BJ (cell line): ENCODE measurements around the gene GATA5. TPM values are rescaled to one million over a fixed set of nuclear protein-coding genes. Genes with fewer than 3 reads are reported as not detected.

Experiments
- CTCF ChIA-PET: fragments of 350-600 bp; formaldehyde crosslinking; extraction: SDS; loops from one replicate; lab custom pipeline; 2021; ENCODE audit warnings: antibody characterized with exemption, inconsistent platforms; lab: Yijun Ruan, JAX
- POLR2A ChIA-PET: fragments of 300-600 bp; sonication (Branson Sonifier 250); formaldehyde crosslinking; extraction: SDS; loops from one replicate; lab custom pipeline; 2021; ENCODE audit warnings: antibody characterized with exemption; lab: Charles Lee
- DNase-seq: peaks from one replicate; pipeline ENCODE4 v3.0.0-alpha.2; 2011; ENCODE audit warnings: low read depth
- H3K27me3 ChIP-seq: 2 replicates; pipeline ENCODE4 v1.6.0; 2011; ENCODE audit warnings: low read length; ENCODE audit not compliant: control insufficient read depth, insufficient read depth
- H3K36me3 ChIP-seq: 2 replicates; pipeline ENCODE4 v1.5.1; 2011; ENCODE audit warnings: low read length; ENCODE audit not compliant: control insufficient read depth, insufficient read depth
- H3K4me3 ChIP-seq: 2 replicates; pipeline ENCODE4 v1.5.1; 2011; ENCODE audit warnings: low read depth, mild to moderate bottlenecking, control low read depth, low read length
- CTCF ChIP-seq: IDR thresholded peaks from 2 replicates; pipeline ENCODE4 v1.5.1; 2011; ENCODE audit warnings: low read depth, mild to moderate bottlenecking, control low read depth, inconsistent platforms, low read length, moderate library complexity; ENCODE audit not compliant: insufficient read depth
- polyA plus RNA-seq: library from polyadenylated mRNA; depleted of rRNA; stranded (reverse); fragments of >200 nt; gene quantifications from 2 replicates; pipeline ENCODE4 v1.2.3, GENCODE V29; 2011

Gene GATA5
- polyA plus RNA-seq, 1 experiment, result not detected

- POLR2A ChIA-PET, result no interaction called here
- Histone ChIP-seq H3K36me3 (no peaks in the 10 kb centered on the region), H3K27me3 (peaks cover 2% of the 10 kb centered on the region), H3K4me3 (no peak overlapping the region)
- no peak for TF ChIP-seq CTCF
- no peak for DNase-seq
- CTCF ChIA-PET, result interaction anchor here (1.2 to 1.5 kb wide), 3 partner anchors 13 to 275 kb away, joined by 3 to 4 read pairs (median 3); no protein-coding TSS in a partner anchor
Observed at GRCh38 chr20:62515826-62516225, 40.0 kb upstream of the GATA5 start.

DNA sequence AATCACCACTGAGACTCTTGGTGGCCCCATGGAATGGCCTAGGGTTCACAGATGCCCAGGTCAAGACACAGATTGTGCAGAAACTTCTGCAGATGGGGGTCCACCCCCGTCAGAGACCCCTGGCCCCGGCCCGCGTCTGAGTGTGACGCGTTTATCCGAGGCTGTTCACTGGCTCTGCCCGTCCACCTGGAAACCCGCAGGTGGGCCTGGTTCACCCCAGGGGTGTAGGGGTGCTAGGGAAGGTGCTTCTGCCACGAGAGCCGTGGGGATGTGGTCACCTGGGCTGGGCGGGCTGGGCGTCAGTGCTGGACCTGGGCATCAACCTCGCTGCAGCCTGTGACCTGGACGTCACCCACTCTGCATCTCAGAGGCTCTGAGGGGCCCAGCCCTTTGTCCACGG, 39.5 kb upstream of the GATA5 start:
- Histone ChIP-seq H3K4me3 (no peak overlapping the region), H3K36me3 (no peaks in the 10 kb centered on the region), H3K27me3 (peaks cover 2% of the 10 kb centered on the region)
- ChIA-PET POLR2A (no interaction called here), CTCF (interaction anchor here (1.2 to 1.5 kb wide), 4 partner anchors 13 to 275 kb away, joined by 3 to 4 read pairs (median 3); no protein-coding TSS in a partner anchor)
- no peak for TF ChIP-seq CTCF
- DNase-seq, result no peak

DNA sequence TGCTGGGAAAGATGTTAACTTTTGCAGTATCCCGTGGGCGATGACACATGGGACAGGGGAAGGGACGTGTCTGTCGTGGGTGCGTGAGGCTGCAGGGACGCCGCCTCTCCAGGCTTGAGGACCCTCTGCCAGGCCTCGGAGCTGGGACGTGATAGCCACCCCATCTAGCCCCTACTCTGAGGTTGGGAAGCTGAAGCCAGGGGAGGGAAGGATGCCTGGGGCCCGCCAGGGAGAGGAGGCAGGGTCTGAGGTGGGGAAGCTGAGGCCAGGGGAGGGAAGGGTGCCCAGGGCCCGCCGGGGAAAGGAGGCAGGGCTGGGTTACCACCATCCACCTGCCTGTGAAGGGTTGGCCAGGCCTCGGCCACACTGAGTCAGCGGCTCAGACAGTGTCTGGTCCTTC, 38.2 kb upstream of the GATA5 start:
- TF ChIP-seq CTCF, result no peak
- ChIA-PET CTCF (interaction anchor here (1.2 to 1.3 kb wide), 2 partner anchors 14 to 67 kb away, joined by 3 to 10 read pairs; no protein-coding TSS in a partner anchor), POLR2A (no interaction called here)

GRCh38 chr20:62511915-62512610, 36.3 kb upstream of the GATA5 start:
- Histone ChIP-seq H3K36me3 (no peaks in the 10 kb centered on the region), H3K27me3 (peaks cover 2% of the 10 kb centered on the region), H3K4me3 (no peak overlapping the region)
- ChIA-PET POLR2A (no interaction called here), CTCF (no interaction called here)
- no peak for TF ChIP-seq CTCF
- no peak for DNase-seq

More for the DNA sequence above, 38.2 kb upstream of the GATA5 start:
- Histone ChIP-seq H3K27me3 (peaks cover 2% of the 10 kb centered on the region), H3K4me3 (no peak overlapping the region), H3K36me3 (no peaks in the 10 kb centered on the region)
- no peak for DNase-seq

DNA sequence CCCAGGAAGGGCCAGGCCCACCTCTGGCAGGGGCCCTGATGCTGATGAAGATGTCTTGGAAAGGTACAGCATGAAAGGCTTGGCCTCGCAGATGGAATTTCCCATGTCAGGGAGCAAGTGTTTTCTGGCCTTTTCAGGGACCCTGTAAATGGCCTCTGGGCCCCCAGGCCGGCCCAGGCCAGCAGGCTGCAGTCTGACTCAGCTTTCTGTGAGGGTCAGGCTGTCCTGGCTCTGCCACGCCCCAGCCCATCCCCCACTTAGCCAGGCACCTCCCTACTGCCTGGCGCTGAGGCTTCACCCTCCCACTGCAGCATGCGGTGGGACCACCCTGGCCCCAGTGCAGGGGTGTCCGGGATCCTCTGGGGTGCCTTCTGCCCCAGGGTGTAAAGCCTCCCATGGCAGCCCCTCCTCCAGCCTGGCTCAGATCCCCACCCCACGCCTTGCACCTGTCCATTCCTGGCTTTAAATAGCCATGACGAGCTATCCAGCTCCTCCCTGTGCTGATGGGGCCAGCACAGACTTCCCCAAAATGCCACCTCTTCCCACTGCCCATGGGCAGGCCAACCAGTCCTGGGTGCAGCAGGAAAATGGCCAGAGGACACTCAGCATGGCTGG, 35.6 kb upstream of the GATA5 start:
- CTCF ChIA-PET, result no interaction called here
- TF ChIP-seq CTCF, result no peak
- peaks cover 2% of the 10 kb centered on the region for H3K27me3 ChIP-seq
- H3K36me3 ChIP-seq, result no peaks in the 10 kb centered on the region
- POLR2A ChIA-PET, result no interaction called here
- H3K4me3 ChIP-seq, result no peak overlapping the region
- no peak for DNase-seq
